K562 (cell line): Measurements from ENCODE around the gene ADAMTS14. TPM values are rescaled to one million over a fixed set of nuclear protein-coding genes. Genes with fewer than 3 reads are reported as not detected.

ENCODE experiments used
- ATAC-seq: fragments of 200-7000 bp; cut with Tn5 transposase; 3 replicates; pipeline ENCODE4 v1.9.1; 2020; ENCODE audit warnings: moderate library complexity
- BruUV-seq: library from RNA; stranded (reverse); fragments of 400-500 nt; replicated peaks from 2 replicates; lab custom pipeline; 2021; lab: Mats Ljungman, UMichigan
- CTCF ChIA-PET: fragments of 300-600 bp; formaldehyde crosslinking; extraction: SDS; loops from one replicate; lab custom pipeline; 2021; ENCODE audit warnings: low intra/inter-chr PET ratio; lab: Yijun Ruan, JAX
- POLR2A ChIA-PET: fragments of 300-600, 350-650 bp; sonication (Branson Sonifier 250); formaldehyde crosslinking; extraction: SDS; loops from one replicate; lab custom pipeline; 2021; ENCODE audit warnings: antibody characterized with exemption, inconsistent platforms; lab: Yijun Ruan, JAX
- DNase-seq, 4 experiments: peaks; one replicate each; pipeline versions ENCODE4 v3.0.0 to v3.0.0-alpha.2; 2011 to 2018; ENCODE audit warnings: low spot score in 3 of 4, mixed read lengths in 3 of 4; ENCODE audit errors: extremely low read depth in 1 of 4
- FAIRE-seq: peaks from 2 replicates; lab custom pipeline; 2011; peaks lifted over from hg19 to GRCh38; lab: Jason Lieb, UNC
- H2AFZ ChIP-seq: 2 replicates; pipeline ENCODE4 v1.6.0; 2011; ENCODE audit warnings: low read depth, low read length, control low read depth, inconsistent platforms
- H3K27ac ChIP-seq: fragments of 200-600 bp; 3 replicates; pipeline ENCODE4 v1.8.0; 2011; ENCODE audit warnings: low read depth, mild to moderate bottlenecking, control low read depth, inconsistent platforms, low read length, moderate library complexity, mixed read lengths; ENCODE audit errors: extremely low read depth
- H3K27me3 ChIP-seq, 2 experiments: fragments of 300-600 bp in 1 of 2; 2 replicates in 1 of 2; 3 replicates in 1 of 2; pipeline versions ENCODE4 v1.6.0 to v1.8.0; 2011; ENCODE audit warnings: inconsistent platforms in 2 of 2, low read length in 2 of 2, mild to moderate bottlenecking in 1 of 2, mixed read lengths in 1 of 2, moderate library complexity in 1 of 2; ENCODE audit not compliant: control insufficient read depth in 2 of 2, insufficient read depth in 2 of 2
- H3K36me3 ChIP-seq: fragments of 300-600 bp; 3 replicates; pipeline ENCODE4 v1.8.0; 2011; ENCODE audit warnings: mild to moderate bottlenecking, low read length, inconsistent platforms; ENCODE audit not compliant: control insufficient read depth, insufficient read depth
- H3K4me1 ChIP-seq, 2 experiments: fragments of 200-600 bp in 1 of 2; replicated peaks in 1 of 2; 2 replicates in 1 of 2; 3 replicates in 1 of 2; pipeline versions ENCODE4 v1.5.1 to v1.8.0; 2011; ENCODE audit warnings: inconsistent platforms in 2 of 2, low read length in 2 of 2, mild to moderate bottlenecking in 1 of 2, mixed read lengths in 1 of 2, moderate library complexity in 1 of 2; ENCODE audit not compliant: control insufficient read depth in 2 of 2, insufficient read depth in 2 of 2
- H3K4me2 ChIP-seq: 2 replicates; pipeline ENCODE4 v1.6.1; 2011; ENCODE audit warnings: low read length, control low read depth, inconsistent platforms, mixed read lengths; ENCODE audit not compliant: insufficient read depth
- H3K4me3 ChIP-seq: fragments of 200-600 bp; sonication (generic), shearing (Covaris generic); 2 replicates; pipeline ENCODE4 v1.5.1; 2016; ENCODE audit warnings: control low read depth, inconsistent platforms
- H3K79me2 ChIP-seq: fragments of 200-600 bp; 3 replicates; pipeline ENCODE4 v1.8.0; 2011; ENCODE audit warnings: low read length, inconsistent platforms; ENCODE audit not compliant: control insufficient read depth, insufficient read depth
- H3K9ac ChIP-seq, 2 experiments: 2 replicates each; pipeline versions ENCODE4 v1.6.0 to v1.6.1; 2011; ENCODE audit warnings: low read depth in 2 of 2, low read length in 2 of 2, control low read depth in 1 of 2, inconsistent platforms in 1 of 2, mild to moderate bottlenecking in 1 of 2, mixed read lengths in 1 of 2; ENCODE audit not compliant: insufficient read depth in 1 of 2
- H3K9me1 ChIP-seq: one replicate; pipeline ENCODE4 v1.6.0; 2011; ENCODE audit warnings: inconsistent platforms, mild to moderate bottlenecking, low read length, moderate library complexity; ENCODE audit not compliant: control insufficient read depth, insufficient read depth
- H3K9me3 ChIP-seq: replicated peaks from 2 replicates; pipeline ENCODE4 v1.5.1; 2011; ENCODE audit warnings: low read depth, low read length, inconsistent platforms; ENCODE audit not compliant: control insufficient read depth, insufficient read depth
- H4K20me1 ChIP-seq: replicated peaks from 2 replicates; pipeline ENCODE4 v1.6.1; 2011; ENCODE audit warnings: low read length, inconsistent platforms, mixed read lengths; ENCODE audit not compliant: control insufficient read depth, insufficient read depth
- NCOA6 ChIP-seq: fragments of 450-650 bp; IDR thresholded peaks from 2 replicates; pipeline ENCODE4 v1.6.1; 2017; ENCODE audit warnings: mild to moderate bottlenecking
- NR2C2 ChIP-seq, 2 experiments: fragments of 200-800 bp in 1 of 2; sonication (Bioruptor generic) in 1 of 2; sonication (generic) in 1 of 2; formaldehyde crosslinking in 1 of 2; IDR thresholded peaks; 2 replicates each; pipeline versions ENCODE4 v1.6.1 to v1.8.0; 2016 to 2022; ENCODE audit warnings: mild to moderate bottlenecking in 1 of 2, missing compliant biosample characterization in 1 of 2, missing genetic modification characterization in 1 of 2, missing genetic modification reagents in 1 of 2
- POLR2G ChIP-seq: fragments of 200-400 bp; formaldehyde crosslinking; IDR thresholded peaks from 2 replicates; pipeline ENCODE4 v1.6.1; 2017; ENCODE audit warnings: low read depth, mild to moderate bottlenecking, antibody characterized with exemption, low read length, moderate library complexity
- WGBS: fragments of 100-300 bp; shearing (Covaris generic); methylation state at CpG from one replicate; pipeline ENCODE4 v1.1.6; 2016; ENCODE audit warnings: low coverage, mixed read lengths; ENCODE audit not compliant: insufficient coverage; ENCODE audit errors: missing lambda C conversion rate; 5-methylcytosine and 5-hydroxymethylcytosine counted together
- in situ Hi-C: fragments of 300-500 bp; cut with MboI; formaldehyde crosslinking; loops from 4 replicates; pipeline ENCODE4 v1.15.0; 2018; ENCODE audit warnings: inconsistent platforms, mixed read lengths
- intact Hi-C: fragments of 100-400 bp; cut with micrococcal nuclease; formaldehyde crosslinking; loops from 2 replicates; pipeline ENCODE4 v1.14.2; 2022
- polyA plus RNA-seq, 8 experiments: library from polyadenylated mRNA; depleted of rRNA in 4 of 8; stranded (reverse) in 5 of 8; unstranded in 3 of 8; fragments of >200 nt; fragmentation: Nextera tagmentation in 2 of 8; fragmentation: Illumina TruSeq in 1 of 8; extraction: Ambion mirVana in 2 of 8; extraction: Trizol in 1 of 8; gene quantifications; 2 replicates each; pipeline versions ENCODE4 v1.2.1 to v1.2.3, GENCODE V29; 2011 to 2014; ENCODE audit warnings: inconsistent platforms in 1 of 8, missing spikeins in 1 of 8
- total RNA-seq, 7 experiments: library from RNA; depleted of rRNA in 6 of 7; stranded (reverse); fragments of >200 nt in 6 of 7; fragmentation: Illumina TruSeq in 2 of 7; extraction: Trizol in 2 of 7; gene quantifications; 2 replicates each; pipeline versions ENCODE4 v1.2.1 to v1.2.3, GENCODE V29; 2011 to 2021; ENCODE audit warnings: low replicate concordance in 1 of 7

The ADAMTS14 gene
- total and polyA plus RNA-seq, 9 of the 15 experiments (the other 6 are each of a cell fraction or from before 2014, with no cell fraction given): 0.04 to 37.4 (median 15.9) TPM

DNA sequence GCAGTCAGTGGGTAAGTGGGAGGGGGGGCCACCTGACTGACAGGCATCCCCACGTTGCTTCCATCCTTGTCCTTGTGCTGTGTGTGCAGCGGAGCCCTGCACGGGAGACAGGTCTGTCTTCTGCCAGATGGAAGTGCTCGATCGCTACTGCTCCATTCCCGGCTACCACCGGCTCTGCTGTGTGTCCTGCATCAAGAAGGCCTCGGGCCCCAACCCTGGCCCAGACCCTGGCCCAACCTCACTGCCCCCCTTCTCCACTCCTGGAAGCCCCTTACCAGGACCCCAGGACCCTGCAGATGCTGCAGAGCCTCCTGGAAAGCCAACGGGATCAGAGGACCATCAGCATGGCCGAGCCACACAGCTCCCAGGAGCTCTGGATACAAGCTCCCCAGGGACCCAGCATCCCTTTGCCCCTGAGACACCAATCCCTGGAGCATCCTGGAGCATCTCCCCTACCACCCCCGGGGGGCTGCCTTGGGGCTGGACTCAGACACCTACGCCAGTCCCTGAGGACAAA, 88.0 kb downstream of the ADAMTS14 start:
- intact Hi-C loops: no loop called here
- no peak for FAIRE-seq
- Histone ChIP-seq H3K9me1 (no peaks in the 10 kb centered on the region), H3K27me3 (no peaks in the 10 kb centered on the region), H3K4me1 (peaks cover 20 to 25% of the 10 kb centered on the region in 2 experiments), H3K36me3 (peaks cover 53% of the 10 kb centered on the region), H3K27ac (no peak overlapping the region), H2AFZ (no peak overlapping the region), H3K4me3 (no peak overlapping the region), H3K79me2 (no peaks in the 10 kb centered on the region), H4K20me1 (no peaks in the 10 kb centered on the region), H3K4me2 (no peak overlapping the region), H3K9me3 (peaks cover 2% of the 10 kb centered on the region; the same call in 1 of the 2 replicates), H3K9ac (peak overlapping the region in 1 of 2 experiments; percentile 37; a peak in 1 of 4 replicates)
- ChIA-PET POLR2A (interaction anchor here (0.6 to 1.9 kb wide), 4 partner anchors 8 to 117 kb away, joined by 3 to 8 read pairs (median 3); no protein-coding TSS in a partner anchor), CTCF (interaction anchor here (1.7 to 2.7 kb wide), 3 partner anchors 120 to 210 kb away, joined by 8 to 15 read pairs (median 10); no protein-coding TSS in a partner anchor)
- no peak for ATAC-seq
- 80% methylated on average over 11 of the region's 12 CpGs for WGBS
- TF ChIP-seq NCOA6 (no peak), NR2C2 (CRISPR knock-in tag; IDR thresholded peaks at IDR 0.05) (0 out of 2 replicates have a peak, but pooled peaks have one; percentile 12), NR2C2 (tag; IDR thresholded peaks at IDR 0.05) (no peak), POLR2G (peak; percentile 52)
- in situ Hi-C loops: loop anchor here (5.0 kb wide), 1 partner anchor 208 kb away; no protein-coding TSS in a partner anchor
- no TSS peak for BruUV-seq
- DNase-seq: no peak
